ENCODE results near the gene GRID2IP. TPM values are rescaled to one million over a fixed set of nuclear protein-coding genes. Genes with fewer than 3 reads are reported as not detected.
"Not testable (repeated sequence)": the region's sequence is repeated elsewhere in the genome, so short reads cannot be mapped to it uniquely, and the experiment has no call there.

GRID2IP gene
- polyA plus RNA-seq, 4 donors = 0.52 to 0.78 (median 0.64) TPM

- no peak for DNase-seq (ENCODE audit: low read depth in 4 of 4, low spot score in 3 of 4)
Observed at GRCh38 chr7:6453734-6454133, 97.5 kb downstream of the GRID2IP start.

- no peak for DNase-seq (ENCODE audit: low read depth in 4 of 4, low spot score in 3 of 4)
Observed at GRCh38 chr7:6451224-6451705, 100.0 kb downstream of the GRID2IP start.

GRCh38 chr7:6450591-6450990 lies 100.7 kb downstream of the GRID2IP start:
- DNase-seq (ENCODE audit: low read depth in 4 of 4, low spot score in 3 of 4) = not testable (repeated sequence)

- not testable (repeated sequence) for DNase-seq (ENCODE audit: low read depth in 4 of 4, low spot score in 3 of 4)
Observed at GRCh38 chr7:6449884-6450283, 101.4 kb downstream of the GRID2IP start.

- no peak for DNase-seq (ENCODE audit: low read depth in 4 of 4, low spot score in 3 of 4)
Observed at GRCh38 chr7:6448943-6449543, 102.2 kb downstream of the GRID2IP start.

GRCh38 chr7:6447581-6448199 lies 103.6 kb downstream of the GRID2IP start, which contains the start of gene DAGLB:
Gene DAGLB, minus strand, starts transcription at chr7:6447954. Its CDS starts 112 bp downstream, at chr7:6447842.
- peak; percentile 83 to 94 (median 86) for DNase-seq (ENCODE audit: low read depth in 4 of 4, low spot score in 3 of 4)

Other genes with a start within 250 kb of the GRID2IP start
- 10 to 100 TPM; 22.9 to 26.3 (median 24.1) TPM for gene FAM220A, start 202.5 kb downstream of the GRID2IP start, polyA plus RNA-seq (ENCODE audit: insufficient read length in 4 of 4)
- gene RAC1, start 176.9 kb downstream of the GRID2IP start, polyA plus RNA-seq (ENCODE audit: insufficient read length in 4 of 4) = 100 to 1,000 TPM; 276 to 327 (median 309) TPM
- 10 to 100 TPM; 13.5 to 17.3 (median 15.5) TPM for gene DAGLB, start 103.5 kb downstream of the GRID2IP start, polyA plus RNA-seq (ENCODE audit: insufficient read length in 4 of 4)
- gene KDELR2, start 67.3 kb downstream of the GRID2IP start, polyA plus RNA-seq (ENCODE audit: insufficient read length in 4 of 4) = 100 to 1,000 TPM; 193 to 223 (median 210) TPM
- 10 to 100 TPM; 78.7 to 98.4 (median 89.2) TPM for gene ZDHHC4, start 26.0 kb upstream of the GRID2IP start, polyA plus RNA-seq (ENCODE audit: insufficient read length in 4 of 4)
- gene INTS15, start 38.6 kb upstream of the GRID2IP start, polyA plus RNA-seq (ENCODE audit: insufficient read length in 4 of 4) = 10 to 100 TPM; 31.9 to 38.3 (median 33.3) TPM
- gene ZNF853, start 64.1 kb upstream of the GRID2IP start, polyA plus RNA-seq (ENCODE audit: insufficient read length in 4 of 4) = 10 to 100 TPM; 15.0 to 18.5 (median 15.8) TPM
- 10 to 100 TPM; 36.5 to 39.8 (median 37.6) TPM for gene ZNF316, start 85.9 kb upstream of the GRID2IP start, polyA plus RNA-seq (ENCODE audit: insufficient read length in 4 of 4)
- gene ZNF12, start 155.5 kb upstream of the GRID2IP start, polyA plus RNA-seq (ENCODE audit: insufficient read length in 4 of 4) = 10 to 100 TPM; 33.9 to 46.2 (median 44.4) TPM
- 1 to 10 TPM in 2 of 4 donors, not detected in 2; 1.1 to 1.3 TPM for gene RSPH10B2, start 202.6 kb upstream of the GRID2IP start, polyA plus RNA-seq (ENCODE audit: insufficient read length in 4 of 4)